Activated T-cell treated with anti-CD3 and anti-CD28 coated beads for 24 hours (primary cell): ENCODE measurements around the gene OPRL1.

Experiments
- DNase-seq: peaks from one replicate; pipeline ENCODE4 v3.0.0-alpha.2; 2020; ENCODE audit warnings: low read depth

Gene OPRL1

DNA sequence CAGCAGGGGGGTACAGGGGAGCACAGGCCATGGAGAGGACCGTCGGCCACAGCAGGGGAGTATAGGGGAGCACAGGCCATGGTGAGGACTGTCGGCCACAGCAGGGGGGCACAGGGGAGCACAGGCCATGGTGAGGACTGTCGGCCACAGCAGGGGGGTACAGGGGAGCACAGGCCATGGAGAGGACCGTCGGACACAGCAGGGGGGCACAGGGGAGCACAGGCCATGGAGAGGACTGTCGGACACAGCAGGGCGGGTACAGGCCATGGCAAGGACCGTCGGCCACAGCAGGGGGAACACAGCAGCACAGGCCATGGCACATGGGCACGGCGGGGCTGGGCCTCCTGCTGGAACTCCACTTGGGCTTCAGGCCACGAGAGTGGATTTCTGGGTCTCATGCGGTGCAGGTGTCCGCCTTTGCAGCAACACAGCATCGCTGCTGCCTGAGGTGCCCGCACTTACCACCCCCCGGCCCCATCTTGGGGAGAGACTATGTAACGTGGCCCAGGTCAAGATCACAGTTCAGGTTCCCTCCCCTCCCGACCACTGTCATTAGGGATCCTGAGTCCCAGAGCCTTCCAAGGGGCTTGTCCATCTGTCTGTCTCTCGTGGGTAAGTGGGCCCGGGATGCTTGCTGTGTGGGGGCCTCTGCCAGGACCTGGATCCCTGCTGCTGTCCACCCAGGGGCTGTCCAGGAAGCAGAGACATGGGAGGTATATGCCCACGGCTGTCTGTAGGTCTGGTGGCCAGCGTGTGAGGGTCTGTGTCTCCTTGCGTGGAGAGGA, 25.0 kb downstream of the OPRL1 start:
- DNase-seq, result no peak

DNA sequence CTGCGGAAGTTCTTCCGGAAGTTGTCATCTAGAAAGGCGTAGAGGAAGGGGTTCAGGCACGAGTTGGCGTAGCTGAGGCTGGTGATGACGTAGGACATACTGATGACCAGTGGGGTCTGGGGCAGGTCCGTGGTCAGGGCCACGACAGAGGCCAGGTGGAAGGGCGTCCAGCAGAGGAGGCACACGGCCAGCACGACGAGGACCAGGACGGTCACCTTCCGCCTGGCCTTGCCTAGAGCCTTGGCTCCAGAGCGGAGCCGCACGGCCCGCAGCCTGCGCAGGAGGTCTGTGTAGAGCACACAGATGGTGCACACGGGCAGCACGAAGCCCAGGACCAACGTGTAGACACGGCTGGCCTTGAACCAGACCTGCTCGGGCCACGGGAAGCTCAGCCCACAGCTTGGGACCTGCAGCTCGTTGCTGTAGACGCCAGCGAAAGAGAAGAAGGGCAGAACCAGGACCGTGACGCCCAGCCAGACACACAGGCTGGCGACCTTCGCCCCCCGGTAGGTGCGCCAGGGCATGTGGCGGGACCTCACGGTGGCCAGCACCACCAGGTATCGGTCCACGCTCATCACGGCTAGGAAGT, 26.1 kb downstream of the OPRL1 start:
- no peak for DNase-seq

GRCh38 chr20:64106435-64106961, 26.6 kb downstream of the OPRL1 start:
- no peak for DNase-seq

GRCh38 chr20:64106981-64107735, 27.3 kb downstream of the OPRL1 start, which contains the start of gene NPBWR2:
NPBWR2 (minus strand) TSS chr20:64107565; CDS start chr20:64106831, 734 bp downstream.
- DNase-seq, result no peak

- DNase-seq, result no peak
Observed at GRCh38 chr20:64107736-64108457, 28.0 kb downstream of the OPRL1 start.

DNA sequence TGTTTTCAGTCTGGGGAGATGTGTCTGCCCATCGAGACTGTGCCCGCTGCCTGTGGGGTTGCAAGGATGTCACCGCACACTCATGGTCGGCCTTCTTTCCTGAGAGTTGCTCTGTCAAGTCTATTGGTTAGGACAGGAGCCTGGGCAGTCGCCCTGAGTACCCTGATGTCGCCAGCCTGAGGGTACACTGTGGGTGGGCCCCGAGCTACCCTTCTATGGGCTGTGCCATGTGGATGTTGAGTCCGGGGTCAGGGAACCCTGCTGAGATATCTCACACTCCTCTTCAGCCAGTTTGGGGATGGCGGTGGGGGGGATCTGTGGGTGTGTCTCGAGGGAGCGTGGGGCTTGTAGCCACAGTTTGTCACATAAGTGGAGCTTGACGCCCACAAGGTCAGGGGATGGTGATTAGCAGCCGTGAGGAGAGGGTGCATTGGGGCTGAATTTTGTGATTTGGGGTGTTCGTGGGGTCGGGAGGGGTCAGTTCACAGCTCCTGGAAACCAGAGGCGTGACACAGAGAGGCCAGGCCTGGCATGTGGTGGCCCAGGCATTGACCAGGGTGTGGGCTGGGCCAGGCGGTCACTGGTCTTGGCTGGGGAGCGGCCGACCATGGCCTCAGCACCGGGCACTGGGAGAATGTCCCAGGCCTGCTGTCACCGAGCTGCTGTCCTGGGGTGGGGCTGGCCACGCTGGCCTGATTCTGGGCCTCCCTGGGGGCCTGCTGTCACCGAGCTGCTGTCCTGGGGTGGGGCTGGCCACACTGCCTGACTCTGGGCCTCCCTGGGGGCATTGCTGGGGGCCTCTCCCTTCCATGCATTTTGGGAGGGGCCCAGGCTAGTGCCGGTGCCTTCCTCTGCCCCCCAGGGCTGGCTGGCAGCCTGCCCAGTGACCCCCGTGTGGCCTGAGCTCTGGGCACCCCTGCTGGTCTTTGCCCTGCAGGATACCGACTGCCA, 29.1 kb downstream of the OPRL1 start:
- no peak for DNase-seq

GRCh38 chr20:64109831-64110391, 30.0 kb downstream of the OPRL1 start:
- no peak for DNase-seq

- DNase-seq, result no peak
Observed at GRCh38 chr20:64110411-64111068, 30.7 kb downstream of the OPRL1 start.

- DNase-seq, result no peak
Observed at GRCh38 chr20:64111841-64112641, 32.2 kb downstream of the OPRL1 start.

- no peak for DNase-seq
Observed at GRCh38 chr20:64112691-64113443, 33.0 kb downstream of the OPRL1 start.

DNA sequence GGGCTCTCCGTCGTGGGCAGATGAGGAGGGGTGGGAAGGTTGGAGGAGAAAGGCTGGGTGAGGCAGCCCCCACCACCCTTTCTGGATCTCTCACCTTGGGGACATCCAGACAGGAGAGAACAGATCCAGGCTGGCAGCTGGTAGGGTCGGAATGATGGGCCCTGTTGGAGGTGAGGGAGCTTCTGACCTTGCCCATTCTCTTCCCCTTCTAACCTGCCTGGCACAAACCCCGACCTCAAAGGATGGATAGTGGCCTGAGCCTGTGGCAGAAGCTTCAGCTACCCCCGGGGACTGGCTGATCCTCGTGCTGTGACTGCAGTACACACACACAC, 33.5 kb downstream of the OPRL1 start:
- DNase-seq, result no peak

DNA sequence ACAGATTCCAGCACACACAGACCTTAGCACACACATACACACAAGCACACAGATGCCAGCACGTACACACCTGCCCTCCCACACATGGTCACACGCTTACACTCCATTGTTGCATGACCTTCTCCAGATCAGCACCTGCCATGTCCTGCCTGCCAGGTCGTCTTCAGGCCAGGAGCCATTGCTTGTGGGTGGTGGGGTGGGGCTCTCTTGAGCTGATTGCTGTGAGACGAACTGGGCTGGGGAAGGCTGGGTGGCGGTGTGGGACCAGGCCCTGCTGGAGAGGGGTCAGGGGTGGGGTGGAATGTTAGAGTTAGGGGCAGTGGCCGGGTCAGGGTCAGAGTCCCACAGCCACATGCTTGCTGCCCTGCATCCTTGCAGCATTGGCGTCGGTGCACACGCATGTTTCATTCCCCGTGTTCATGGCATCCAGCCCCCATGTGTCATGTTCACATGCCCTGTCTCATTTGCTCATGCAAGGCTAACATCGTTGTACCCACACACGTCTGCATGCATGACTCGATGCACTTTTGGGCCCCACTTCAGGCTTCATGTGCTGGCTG, 34.0 kb downstream of the OPRL1 start:
- DNase-seq, result no peak

DNA sequence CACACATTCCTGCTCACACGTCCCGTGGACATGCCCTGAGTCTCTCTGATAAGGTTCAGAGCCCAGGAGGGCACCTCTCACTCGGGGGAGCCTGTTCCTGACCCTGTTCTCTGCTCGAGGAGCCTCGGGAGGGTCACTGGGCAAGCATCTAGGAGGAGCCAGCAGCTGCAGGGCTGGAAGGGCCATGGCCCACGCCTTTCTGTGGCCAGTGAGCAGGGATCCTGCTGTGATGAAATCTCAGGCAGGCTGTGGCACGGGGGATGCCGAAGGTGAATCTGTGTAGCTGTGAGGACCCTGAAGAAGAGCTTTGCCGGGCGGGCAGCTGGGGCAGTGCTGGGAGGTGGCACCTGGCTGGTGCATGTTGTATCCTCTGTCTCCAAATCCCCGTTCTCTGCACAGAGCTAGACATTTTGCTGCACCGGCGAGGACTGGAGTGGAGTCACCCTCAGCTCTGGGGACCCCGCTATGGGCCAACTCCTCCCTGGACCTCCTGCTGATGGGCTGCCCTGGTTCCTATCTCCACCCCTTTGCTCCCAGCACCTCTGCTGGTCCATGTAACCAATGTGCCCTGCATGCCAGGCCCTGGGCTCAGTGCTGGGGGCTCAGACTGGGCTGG, 34.6 kb downstream of the OPRL1 start:
- DNase-seq, result no peak

- no peak for DNase-seq
Observed at GRCh38 chr20:64115171-64115911, 35.5 kb downstream of the OPRL1 start.

- DNase-seq, result no peak
Observed at GRCh38 chr20:64116016-64116415, 36.1 kb downstream of the OPRL1 start.

GRCh38 chr20:64116541-64117431, 36.9 kb downstream of the OPRL1 start:
- DNase-seq, result no peak
